Testis (tissue), 3 donors: ENCODE results near the gene GABRR2. TPM values are rescaled to one million over a fixed set of nuclear protein-coding genes. Genes with fewer than 3 reads are reported as not detected.

Experiments
- DNase-seq: peaks from one replicate; pipeline ENCODE4 v3.0.0-alpha.2; 2019
- H3K27ac ChIP-seq, 2 donors: fragments of 200-600 bp; sonication (generic); one replicate each; pipeline ENCODE4 v1.5.1; 2019
- H3K27me3 ChIP-seq: fragments of 200-600 bp; sonication (generic); one replicate; pipeline ENCODE4 v1.5.1; 2019
- H3K36me3 ChIP-seq: fragments of 200-600 bp; sonication (generic); one replicate; pipeline ENCODE4 v1.5.1; 2017; ENCODE audit warnings: low read depth; ENCODE audit errors: missing control alignments
- H3K4me1 ChIP-seq: fragments of 200-600 bp; sonication (generic); one replicate; pipeline ENCODE4 v1.5.1; 2019
- H3K4me3 ChIP-seq, 2 donors: fragments of 200-600 bp; sonication (generic); one replicate each; pipeline ENCODE4 v1.5.1; 2017 to 2019
- H3K9me3 ChIP-seq: fragments of 200-600 bp; sonication (generic); one replicate; pipeline ENCODE4 v1.5.1; 2017
- POLR2A ChIP-seq: fragments of 450-650 bp; IDR thresholded peaks from one replicate; pipeline ENCODE4 v1.6.1; 2017; ENCODE audit warnings: antibody characterized with exemption, mild to moderate bottlenecking, moderate library complexity
- WGBS, 2 donors: methylation state at CpG; one replicate each; pipeline ENCODE4 v1.1.5; 2018; 5-methylcytosine and 5-hydroxymethylcytosine counted together
- intact Hi-C: fragments of 100-400 bp; cut with DNase I; formaldehyde crosslinking; loops from one replicate; pipeline ENCODE4 v1.15.1; 2023; ENCODE audit warnings: low total_unique reads
- polyA plus RNA-seq: library from polyadenylated mRNA; stranded (reverse); fragments of 350-450 nt; fragmentation: Illumina TruSeq; extraction: RNeasy Lipid Tissue Mini Kit (QIAGEN cat#74804); gene quantifications from one replicate; pipeline ENCODE4 v1.2.3, GENCODE V29; 2014; ENCODE audit warnings: low read depth, low replicate concordance; ENCODE audit not compliant: insufficient read depth
- total RNA-seq, 2 donors: library from RNA; depleted of rRNA; stranded (reverse); fragments of >200 nt; gene quantifications; one replicate each; pipeline ENCODE4 v1.2.3, GENCODE V29; 2016
- TF ChIP-seq, protein P1 (sequence below), 3 experiments: fragments of 450-650 bp in 2 of 3; fragments of 200-600 bp in 1 of 3; sonication (generic) in 1 of 3; IDR thresholded peaks; one replicate each; pipeline ENCODE4 v1.5.1; 2016 to 2019; ENCODE audit warnings: antibody characterized with exemption in 3 of 3, mild to moderate bottlenecking in 2 of 3, moderate library complexity in 1 of 3

GABRR2 gene
- total and polyA plus RNA-seq, 3 donors from 2014 or later = 0.62 to 0.79 TPM; not detected in 1

DNA sequence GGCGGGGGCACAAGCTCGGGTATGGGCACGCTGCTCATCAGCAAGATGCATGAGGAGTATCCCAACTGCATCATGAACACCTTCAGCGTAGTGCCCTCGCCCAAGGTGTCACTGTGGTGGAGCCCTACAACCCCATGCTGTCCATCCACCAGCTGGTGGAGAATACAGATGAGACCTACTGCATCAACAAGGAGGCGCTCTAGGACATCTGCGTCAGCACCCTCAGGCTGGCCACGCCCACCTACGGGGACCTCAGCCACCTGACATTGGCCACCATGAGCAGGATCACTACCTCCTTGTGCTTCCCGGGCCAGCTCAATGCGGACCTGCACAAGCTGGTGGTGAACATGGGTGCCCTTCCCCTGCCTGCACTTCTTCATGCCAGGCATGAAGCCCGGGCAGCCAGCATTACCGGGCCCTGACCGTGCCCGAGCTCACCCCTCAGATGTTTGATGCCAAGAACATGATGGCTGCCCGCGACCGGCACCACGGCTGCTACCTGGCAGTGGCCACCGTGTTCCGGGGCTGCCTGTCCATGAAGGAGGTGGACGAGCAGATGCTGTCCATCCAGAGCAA, 12.8 kb downstream of the GABRR2 start:
- no peaks in the 10 kb centered on the region for H3K27me3 ChIP-seq
- H3K4me1 ChIP-seq = no peaks in the 10 kb centered on the region
- no peak overlapping the region for H3K27ac ChIP-seq
- no peak overlapping the region for H3K4me3 ChIP-seq
- 77% methylated on average over 11 to 21 of the region's 22 CpGs for WGBS, 2 donors
- no peak for DNase-seq
- intact Hi-C loops = no loop called here
- H3K9me3 ChIP-seq = no peaks in the 10 kb centered on the region
- H3K36me3 ChIP-seq = no peaks in the 10 kb centered on the region
- TF ChIP-seq, protein P1, sequence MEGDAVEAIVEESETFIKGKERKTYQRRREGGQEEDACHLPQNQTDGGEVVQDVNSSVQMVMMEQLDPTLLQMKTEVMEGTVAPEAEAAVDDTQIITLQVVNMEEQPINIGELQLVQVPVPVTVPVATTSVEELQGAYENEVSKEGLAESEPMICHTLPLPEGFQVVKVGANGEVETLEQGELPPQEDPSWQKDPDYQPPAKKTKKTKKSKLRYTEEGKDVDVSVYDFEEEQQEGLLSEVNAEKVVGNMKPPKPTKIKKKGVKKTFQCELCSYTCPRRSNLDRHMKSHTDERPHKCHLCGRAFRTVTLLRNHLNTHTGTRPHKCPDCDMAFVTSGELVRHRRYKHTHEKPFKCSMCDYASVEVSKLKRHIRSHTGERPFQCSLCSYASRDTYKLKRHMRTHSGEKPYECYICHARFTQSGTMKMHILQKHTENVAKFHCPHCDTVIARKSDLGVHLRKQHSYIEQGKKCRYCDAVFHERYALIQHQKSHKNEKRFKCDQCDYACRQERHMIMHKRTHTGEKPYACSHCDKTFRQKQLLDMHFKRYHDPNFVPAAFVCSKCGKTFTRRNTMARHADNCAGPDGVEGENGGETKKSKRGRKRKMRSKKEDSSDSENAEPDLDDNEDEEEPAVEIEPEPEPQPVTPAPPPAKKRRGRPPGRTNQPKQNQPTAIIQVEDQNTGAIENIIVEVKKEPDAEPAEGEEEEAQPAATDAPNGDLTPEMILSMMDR (IDR thresholded peaks at IDR 0.05) = no peak
- TF ChIP-seq POLR2A = no peak

DNA sequence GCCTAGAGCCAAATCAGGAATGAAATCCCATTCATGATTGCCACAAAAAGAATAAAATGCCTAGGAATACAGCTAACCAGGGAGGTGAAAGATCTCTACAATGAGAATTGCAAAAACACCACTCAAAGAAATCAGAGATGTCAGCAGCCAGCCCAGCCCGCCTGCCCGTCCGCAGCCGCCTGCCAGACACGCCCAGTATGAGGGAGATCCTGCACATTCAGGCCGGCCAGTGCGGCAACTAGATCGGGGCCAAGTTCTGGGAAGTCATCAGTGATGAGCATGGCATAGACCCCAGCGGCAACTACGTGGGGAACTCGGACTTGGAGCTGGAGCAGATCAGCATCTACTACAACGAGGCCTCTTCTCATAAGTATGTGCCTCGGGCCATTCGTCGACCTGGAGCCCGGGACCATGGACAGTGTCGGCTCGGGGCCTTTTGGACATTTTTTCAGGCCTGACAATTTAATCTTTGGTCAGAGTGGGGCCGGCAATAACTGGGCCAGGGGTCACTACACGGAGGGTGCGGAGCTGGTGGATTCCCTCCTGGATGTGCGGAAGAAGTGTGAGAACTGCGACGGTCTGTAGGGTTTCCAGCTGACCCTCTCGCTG, 13.4 kb downstream of the GABRR2 start:
- no peaks in the 10 kb centered on the region for H3K4me1 ChIP-seq
- H3K4me3 ChIP-seq = no peak overlapping the region
- no peaks in the 10 kb centered on the region for H3K36me3 ChIP-seq
- H3K9me3 ChIP-seq = no peaks in the 10 kb centered on the region
- no peak for DNase-seq
- no peak overlapping the region for H3K27ac ChIP-seq
- no peak for TF ChIP-seq POLR2A
- TF ChIP-seq, protein P1 (IDR thresholded peaks at IDR 0.05) = no peak
- intact Hi-C loops = no loop called here
- H3K27me3 ChIP-seq = no peaks in the 10 kb centered on the region
- 78 to 79% methylated on average over 21 to 25 of the region's 25 CpGs for WGBS, 2 donors

DNA sequence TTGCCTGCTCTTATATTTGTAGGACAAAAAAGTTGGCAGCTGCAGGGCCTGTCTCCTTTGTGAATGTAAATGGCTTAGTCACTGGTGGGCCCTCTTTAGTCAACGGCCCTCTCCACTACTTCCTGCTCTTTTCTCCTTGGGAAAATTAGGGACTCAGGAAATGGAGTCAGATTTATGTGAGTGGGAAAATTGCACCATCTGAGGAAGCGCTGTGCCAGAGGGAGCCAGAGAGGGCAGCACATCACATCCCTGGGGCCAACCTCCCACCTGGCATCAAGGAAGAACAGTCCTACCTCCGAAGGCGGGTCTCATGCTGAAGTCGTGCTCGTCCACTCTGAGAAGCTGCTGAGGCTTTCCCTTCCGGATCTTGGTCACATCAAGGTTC, 15.6 kb downstream of the GABRR2 start:
- no peaks in the 10 kb centered on the region for H3K27me3 ChIP-seq
- H3K9me3 ChIP-seq = no peaks in the 10 kb centered on the region
- no peak for DNase-seq
- no peaks in the 10 kb centered on the region for H3K4me1 ChIP-seq
- 84 to 86% methylated on average over 7 of the region's 7 CpGs for whole genome bisulfite sequencing, 2 donors
- no peak overlapping the region for H3K4me3 ChIP-seq
- no peak overlapping the region for H3K27ac ChIP-seq
- TF ChIP-seq POLR2A = no peak
- TF ChIP-seq, protein P1 (IDR thresholded peaks at IDR 0.05) = no peak
- no peaks in the 10 kb centered on the region for H3K36me3 ChIP-seq
- intact Hi-C loops = no loop called here

DNA sequence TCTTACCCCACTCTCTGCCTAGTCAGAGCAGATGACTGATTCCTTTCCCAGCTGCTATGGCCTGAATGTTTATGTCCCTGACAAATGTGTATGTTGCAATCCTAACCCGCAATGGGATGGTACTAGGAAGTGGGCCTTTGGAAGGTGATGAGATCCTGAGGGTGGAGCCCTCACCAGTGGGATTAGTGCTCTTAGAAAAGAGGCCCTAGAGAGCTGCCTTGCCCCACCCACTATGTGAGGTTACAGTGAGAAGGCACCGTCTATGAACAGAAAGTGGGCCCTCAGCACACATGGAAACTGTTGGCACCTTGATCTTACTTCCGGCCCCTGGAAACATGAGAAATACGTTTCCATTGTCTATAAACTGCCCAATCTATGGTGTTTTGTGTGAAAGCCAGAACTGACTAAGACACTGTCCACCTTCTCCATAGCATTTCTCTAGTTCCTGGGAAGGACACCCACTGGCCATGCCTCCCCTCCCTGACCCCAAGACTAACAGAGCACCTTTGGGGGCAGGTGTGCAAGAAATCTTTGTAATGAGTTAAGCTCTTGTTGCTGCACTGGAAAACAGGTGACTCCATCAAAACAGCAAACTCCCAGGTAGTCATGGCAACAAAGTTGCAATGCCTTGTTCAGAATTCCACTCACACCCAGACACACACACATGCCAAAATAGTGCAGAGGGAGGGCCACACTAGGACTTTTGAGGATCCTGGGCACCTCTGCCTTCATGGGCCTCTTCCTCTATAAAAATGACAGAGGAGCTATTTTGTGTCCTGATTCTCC, 16.2 kb downstream of the GABRR2 start:
- H3K36me3 ChIP-seq = no peaks in the 10 kb centered on the region
- no peaks in the 10 kb centered on the region for H3K27me3 ChIP-seq
- H3K9me3 ChIP-seq = no peaks in the 10 kb centered on the region
- WGBS, 2 donors = 86% methylated on average over 4 of the region's 4 CpGs
- intact Hi-C loops = no loop called here
- H3K4me3 ChIP-seq = no peak overlapping the region
- no peak for DNase-seq
- TF ChIP-seq POLR2A = no peak
- TF ChIP-seq, protein P1 (IDR thresholded peaks at IDR 0.05) = no peak
- no peaks in the 10 kb centered on the region for H3K4me1 ChIP-seq
- H3K27ac ChIP-seq = no peak overlapping the region
